SW480 (cell line): ENCODE data around the gene DOK3.
A peak's percentile ranks its signal among the peaks of the same experiment; 100 is the strongest.

Experiments
- DNase-seq: peaks from one replicate; pipeline ENCODE4 v3.0.0-alpha.2; 2016; ENCODE audit warnings: low spot score

The DOK3 gene

GRCh38 chr5:177511796-177512675 is 2.4 kb upstream of the DOK3 start:
- no peak for DNase-seq

GRCh38 chr5:177511181-177511580 is 1.6 kb upstream of the DOK3 start:
- no peak for DNase-seq

DNA sequence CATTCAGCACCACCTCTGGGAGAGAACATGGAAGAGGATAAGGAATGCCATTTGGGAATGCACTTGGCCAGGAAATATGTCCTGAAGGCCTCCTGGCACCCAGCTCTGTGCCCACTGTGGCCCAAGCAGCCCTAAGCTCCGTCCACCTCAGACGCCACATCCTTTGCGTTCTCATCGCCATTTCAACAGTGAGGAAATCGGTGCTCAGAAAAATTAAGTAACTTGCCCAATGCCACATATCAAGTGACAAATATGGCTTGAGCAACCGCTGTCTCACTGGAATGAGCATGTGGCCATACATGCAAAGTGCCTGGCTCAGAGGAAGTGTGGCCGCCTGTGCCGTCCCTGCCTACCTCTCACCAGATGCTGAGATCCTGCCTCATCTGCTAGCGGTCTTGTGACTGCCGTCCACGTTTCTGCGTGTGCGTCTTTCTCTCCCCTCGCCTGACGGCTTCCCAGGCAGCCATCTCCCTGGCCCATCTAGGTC is 984 bp upstream of the DOK3 start:
- no peak for DNase-seq

DNA sequence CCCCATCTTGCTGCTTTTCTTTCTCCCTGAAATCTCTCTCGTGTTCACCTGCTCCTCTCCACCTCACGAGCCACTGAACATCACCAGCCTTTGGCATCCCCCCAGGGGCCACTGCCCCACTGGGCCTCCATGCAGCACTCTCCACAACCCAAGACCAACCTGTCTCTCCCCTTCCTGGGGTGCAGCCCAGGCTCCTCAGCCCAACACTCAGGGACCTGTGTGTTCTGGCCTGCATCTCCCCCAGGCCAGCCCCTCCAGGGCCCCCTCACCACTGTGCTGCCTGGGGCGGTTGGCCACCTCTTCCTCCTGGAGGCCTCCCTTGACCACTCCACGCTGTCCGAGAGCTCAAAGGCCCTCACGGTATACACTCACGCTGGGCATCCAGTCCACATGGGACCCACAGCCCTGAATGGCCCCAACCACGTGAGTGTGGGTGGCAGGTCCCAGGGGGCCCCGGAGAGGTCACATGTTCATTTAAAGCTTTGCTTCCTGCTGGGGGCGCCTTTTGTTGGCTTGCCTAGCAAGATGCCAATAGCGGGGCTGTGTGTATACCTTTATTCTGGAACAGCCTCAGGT is 453 bp upstream of the DOK3 start:
- no peak for DNase-seq

DNA sequence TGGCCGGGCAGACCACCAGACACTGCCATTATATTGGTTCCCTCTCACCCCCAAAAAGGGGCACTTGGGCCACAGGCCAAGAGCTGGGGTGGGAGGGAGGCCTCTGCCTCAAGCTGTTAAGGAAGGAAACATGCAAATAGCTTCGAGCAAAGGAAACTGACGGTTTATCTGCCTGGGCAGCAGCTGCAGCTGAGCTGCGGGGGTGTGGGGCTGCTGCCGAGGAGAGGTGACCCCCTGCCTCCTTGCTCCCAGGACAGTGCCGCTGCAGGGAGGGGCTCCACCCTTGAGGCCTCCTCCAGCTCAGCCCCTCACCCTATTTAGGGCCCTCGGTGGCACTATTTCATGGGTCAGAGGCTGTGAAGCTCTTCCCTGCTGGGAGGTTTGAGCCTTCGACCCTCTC is 789 bp downstream of the DOK3 start:
- no peak for DNase-seq

DNA sequence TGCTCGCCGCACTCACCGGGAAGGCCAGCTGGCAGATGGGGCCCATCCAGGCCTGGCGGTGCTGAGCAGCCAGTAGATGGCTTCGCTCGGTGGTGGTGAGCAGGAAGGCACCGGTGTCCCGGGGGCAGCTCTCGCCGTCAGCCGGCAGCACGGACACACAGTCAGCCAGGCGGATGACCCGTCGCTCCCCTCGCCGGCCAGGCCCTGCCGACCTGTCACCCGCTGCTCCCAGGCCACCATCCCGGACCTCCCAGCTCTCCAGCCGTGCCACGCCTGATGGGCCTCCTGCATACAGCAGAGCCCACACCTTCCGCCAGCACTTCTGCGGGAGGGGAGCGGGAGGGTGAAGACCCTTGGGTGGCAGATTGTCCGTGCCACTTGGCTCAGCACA is 1.4 kb downstream of the DOK3 start:
- DNase-seq: no peak

DNA sequence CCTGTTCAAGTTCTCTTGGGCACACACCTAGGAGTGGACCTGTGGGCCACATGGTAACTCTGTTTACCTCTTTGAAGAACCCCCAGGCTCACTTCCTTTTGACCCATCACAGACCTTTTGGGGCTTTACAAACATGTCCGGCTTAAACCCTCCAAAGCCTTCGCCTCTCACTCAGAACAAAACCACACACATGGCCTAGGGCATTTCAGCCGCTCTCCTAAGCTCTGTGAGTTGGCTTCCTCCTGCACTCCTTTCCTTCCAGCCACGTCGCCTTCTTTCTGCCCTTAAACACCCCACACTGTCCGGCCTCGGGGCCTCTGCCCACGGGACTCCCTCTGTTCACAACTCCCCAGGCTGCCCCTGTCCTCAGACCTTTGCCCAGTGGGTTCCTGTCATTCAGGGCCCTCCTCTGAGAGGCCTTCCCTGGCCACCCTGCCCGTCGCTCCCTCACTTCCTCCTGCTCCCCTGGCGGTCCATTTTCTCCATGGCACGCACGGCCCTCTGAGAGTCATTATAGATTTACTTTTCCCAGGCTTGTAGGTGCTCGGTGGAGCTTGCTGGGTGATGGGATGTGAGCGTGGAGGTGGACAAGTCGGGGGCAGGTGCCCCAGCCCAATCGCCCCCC is 1.9 kb downstream of the DOK3 start:
- DNase-seq: no peak

- DNase-seq: no peak
Measured at GRCh38 chr5:177507165-177507564, 2.5 kb downstream of the DOK3 start.

GRCh38 chr5:177505075-177505474 is 4.6 kb downstream of the DOK3 start:
- DNase-seq: no peak

GRCh38 chr5:177504086-177505056 is 5.3 kb downstream of the DOK3 start:
- no peak for DNase-seq

- DNase-seq: no peak
Measured at GRCh38 chr5:177503351-177504085, 6.1 kb downstream of the DOK3 start.

- no peak for DNase-seq
Measured at GRCh38 chr5:177502886-177503285, 6.7 kb downstream of the DOK3 start.

- DNase-seq: no peak
Measured at GRCh38 chr5:177501874-177502678, 7.5 kb downstream of the DOK3 start.

DNA sequence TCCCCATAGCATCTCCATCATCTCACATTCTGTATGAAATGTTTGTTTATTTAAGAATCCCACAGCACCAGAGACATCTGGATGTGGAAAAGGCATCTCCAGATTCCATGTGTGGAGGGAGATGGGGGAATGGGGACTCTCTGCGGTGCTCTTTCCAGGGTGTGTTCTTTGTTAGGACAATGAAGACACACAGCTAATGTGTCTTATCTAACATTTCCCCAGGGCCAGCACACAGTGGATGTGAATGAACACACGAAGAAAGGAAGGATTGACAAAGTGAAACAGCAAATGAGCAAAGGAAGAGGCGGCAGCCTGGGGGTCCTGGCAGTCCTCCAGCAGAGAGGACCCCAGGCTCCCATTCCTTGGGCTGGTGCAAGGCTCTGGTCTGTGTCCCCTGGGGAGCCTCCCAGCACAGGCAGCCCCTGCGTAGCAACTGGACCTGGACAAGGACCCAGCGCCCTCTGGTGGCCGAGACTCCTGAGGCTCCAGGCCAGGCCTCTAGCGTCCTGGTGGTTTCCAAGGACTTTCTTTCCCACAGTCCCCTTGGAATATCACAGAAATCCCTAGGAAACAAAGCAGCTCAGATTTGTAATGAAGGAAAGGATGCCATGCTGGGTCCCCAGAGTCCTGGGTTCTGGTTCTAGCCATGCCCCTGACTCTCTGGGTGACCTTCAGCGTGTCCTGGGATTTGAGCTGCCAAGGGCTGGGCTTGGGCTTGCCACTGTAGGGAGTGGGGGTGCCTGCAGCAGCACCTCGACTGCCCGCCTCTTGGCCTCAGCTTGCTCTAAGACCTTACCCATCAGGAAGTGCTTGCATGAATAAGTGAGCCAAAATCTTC is 8.7 kb downstream of the DOK3 start:
- DNase-seq: peak; percentile 79

GRCh38 chr5:177499842-177500241 is 9.8 kb downstream of the DOK3 start:
- no peak for DNase-seq

GRCh38 chr5:177498013-177498787 is 11.4 kb downstream of the DOK3 start:
- DNase-seq: no peak

- peak; percentile 97 for DNase-seq
Measured at GRCh38 chr5:177497292-177498012, 12.2 kb downstream of the DOK3 start, which contains the start of gene PDLIM7. PDLIM7 (minus strand) TSS chr5:177497604; CDS start chr5:177496512, 1,092 bp downstream.
